HEK293T (cell line): ENCODE measurements around the gene ZNF765.
A peak's percentile ranks its signal among the peaks of the same experiment; 100 is the strongest.
"Not testable (repeated sequence)": the region's sequence is repeated elsewhere in the genome, so short reads cannot be mapped to it uniquely, and the experiment has no call there.

ENCODE experiments used
- CTCF ChIA-PET: fragments of 350-600 bp; formaldehyde crosslinking; extraction: SDS; loops from one replicate; lab custom pipeline; 2021; ENCODE audit warnings: antibody characterized with exemption, inconsistent platforms; lab: Yijun Ruan, JAX
- POLR2A ChIA-PET: fragments of 350-600 bp; formaldehyde crosslinking; extraction: SDS; loops from one replicate; lab custom pipeline; 2020; ENCODE audit warnings: antibody characterized with exemption, inconsistent platforms; lab: Yijun Ruan, JAX
- DNase-seq: peaks from one replicate; pipeline ENCODE4 v3.0.0; 2012; ENCODE audit warnings: mixed read lengths; ENCODE audit errors: extremely low spot score
- ARNT ChIP-seq: fragments of 450-650 bp; IDR thresholded peaks from 2 replicates; pipeline ENCODE4 v1.6.1; 2017; ENCODE audit warnings: mild to moderate bottlenecking
- BHLHE40 ChIP-seq: fragments of 450-650 bp; IDR thresholded peaks from 2 replicates; pipeline ENCODE4 v1.6.1; 2016; ENCODE audit warnings: mild to moderate bottlenecking, moderate library complexity, borderline replicate concordance
- CTBP1 ChIP-seq: fragments of 450-650 bp; IDR thresholded peaks from 2 replicates; pipeline ENCODE4 v1.6.1; 2016; ENCODE audit warnings: borderline replicate concordance
- ELF4 ChIP-seq: fragments of 450-650 bp; IDR thresholded peaks from 2 replicates; pipeline ENCODE4 v1.6.1; 2017; ENCODE audit warnings: antibody characterized with exemption
- FOXA1 ChIP-seq: fragments of 450-650 bp; IDR thresholded peaks from 2 replicates; pipeline ENCODE4 v1.6.1; 2016; ENCODE audit warnings: mild to moderate bottlenecking
- FOXK2 ChIP-seq: fragments of 450-650 bp; IDR thresholded peaks from 2 replicates; pipeline ENCODE4 v1.6.1; 2016; ENCODE audit warnings: mild to moderate bottlenecking
- HDGF ChIP-seq: fragments of 450-650 bp; IDR thresholded peaks from 2 replicates; pipeline ENCODE4 v1.6.1; 2017; ENCODE audit warnings: antibody characterized with exemption, borderline replicate concordance
- L3MBTL2 ChIP-seq: fragments of 450-650 bp; conservative IDR thresholded peaks from 2 replicates; pipeline ENCODE4 v1.6.1; 2016; ENCODE audit warnings: mild to moderate bottlenecking
- LEF1 ChIP-seq: fragments of 450-650 bp; IDR thresholded peaks from 2 replicates; pipeline ENCODE4 v1.6.1; 2017; ENCODE audit warnings: mild to moderate bottlenecking, borderline replicate concordance
- NFRKB ChIP-seq: fragments of 450-650 bp; IDR thresholded peaks from 2 replicates; pipeline ENCODE4 v1.6.1; 2016; ENCODE audit warnings: mild to moderate bottlenecking, moderate library complexity
- SP1 ChIP-seq: fragments of 450-650 bp; IDR thresholded peaks from 2 replicates; pipeline ENCODE4 v1.6.1; 2017
- SUZ12 ChIP-seq: fragments of 450-650 bp; IDR thresholded peaks from 2 replicates; pipeline ENCODE4 v1.6.1; 2016; ENCODE audit warnings: mild to moderate bottlenecking
- TARDBP ChIP-seq: fragments of 450-650 bp; IDR thresholded peaks from 2 replicates; pipeline ENCODE4 v1.6.1; 2016
- ZNF384 ChIP-seq: fragments of 450-650 bp; IDR thresholded peaks from 2 replicates; pipeline ENCODE4 v1.6.1; 2016
- TF ChIP-seq, protein P1 (sequence below): fragments of 450-650 bp; IDR thresholded peaks from 2 replicates; pipeline ENCODE4 v1.6.1; 2016

ZNF765 gene

DNA sequence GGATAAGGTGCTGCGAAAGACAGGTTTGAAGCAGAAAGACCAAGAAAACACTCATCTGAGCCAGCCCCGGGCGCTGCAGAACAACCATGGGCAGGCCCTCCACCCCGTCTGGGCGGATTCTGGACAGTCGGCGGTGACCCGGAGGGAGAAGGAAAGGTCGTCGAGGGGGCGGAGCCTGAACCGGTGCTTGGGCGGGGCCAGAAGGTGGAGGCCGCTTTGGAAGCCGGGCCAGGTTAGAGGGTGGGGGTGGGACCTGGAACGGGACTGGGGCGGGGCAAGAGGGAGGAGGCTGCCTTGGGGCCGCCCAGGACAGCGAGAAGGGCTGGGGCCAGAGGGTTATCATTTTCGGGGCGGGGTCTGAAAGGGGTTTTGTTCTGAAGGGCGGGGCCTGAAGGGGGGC is 5.0 kb upstream of the ZNF765 start:
- DNase-seq = no peak
- POLR2A ChIA-PET = no interaction called here
- TF ChIP-seq BHLHE40 (no peak), CTBP1 (no peak), L3MBTL2 (no peak), FOXK2 (no peak), TARDBP (no peak), LEF1 (no peak), NFRKB (no peak)
- CTCF ChIA-PET = no interaction called here

DNA sequence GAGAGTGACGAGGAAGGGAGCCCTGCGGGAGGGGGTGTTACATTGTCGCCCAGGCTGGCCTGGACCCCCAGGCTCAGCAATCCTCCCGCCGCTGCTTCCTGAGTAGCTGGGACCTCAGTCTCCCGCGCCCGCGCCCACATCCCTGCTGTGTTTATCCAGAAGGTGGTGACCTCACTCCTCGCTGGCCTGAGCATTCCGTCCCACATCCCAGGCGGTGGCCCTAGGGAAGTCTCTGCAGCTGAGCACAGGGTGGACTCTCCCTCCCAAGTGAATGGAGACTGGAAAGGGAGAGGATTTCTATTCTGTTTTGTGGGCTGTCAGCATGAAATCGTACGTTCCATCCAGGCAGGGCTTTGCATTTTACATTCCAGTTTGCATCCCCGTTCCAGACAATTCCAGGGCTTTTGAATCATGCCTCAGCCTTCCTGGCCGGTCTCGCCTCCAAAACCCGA is 401 bp upstream of the ZNF765 start:
- ChIA-PET CTCF (no interaction called here), POLR2A (no interaction called here)

DNA sequence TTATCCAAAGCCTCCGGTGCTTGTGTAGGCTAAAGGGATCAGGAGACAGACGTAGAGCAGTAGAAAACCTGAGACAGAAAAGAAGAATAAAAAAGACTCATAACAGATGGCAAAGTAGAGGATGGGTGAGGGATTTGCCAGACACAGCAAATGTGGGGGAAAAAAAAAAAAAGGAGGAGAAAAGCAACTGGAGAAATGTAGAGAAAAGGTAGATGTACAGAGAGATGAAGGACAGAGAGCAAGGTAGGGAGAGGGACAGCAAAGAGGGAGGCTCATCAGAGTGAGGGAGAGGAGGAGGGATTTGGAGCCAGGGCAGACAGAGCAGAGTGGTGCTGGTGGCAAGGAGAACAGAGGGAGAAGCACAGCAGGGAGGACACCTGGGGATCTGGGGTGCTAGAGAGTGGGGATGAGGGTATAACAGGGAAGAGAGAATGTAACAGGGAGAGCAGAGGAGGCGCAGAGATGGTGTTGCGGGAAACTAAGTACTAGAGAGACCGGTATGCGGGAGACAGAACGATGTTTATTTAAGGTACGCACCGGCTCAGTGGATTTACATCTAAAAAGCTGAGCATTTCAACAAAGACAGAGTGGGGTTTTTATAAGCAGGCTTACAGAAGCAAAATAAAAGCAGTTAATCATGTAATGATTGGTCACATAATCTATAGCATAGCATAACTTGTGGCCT is 1.0 kb downstream of the ZNF765 start:
- CTCF ChIA-PET, POLR2A ChIA-PET, DNase-seq: not testable (repeated sequence)

More for the DNA sequence above, 401 bp upstream of the ZNF765 start:
- TF ChIP-seq SP1 (no peak), BHLHE40 (no peak)
- peak; percentile 5 for DNase-seq

DNA sequence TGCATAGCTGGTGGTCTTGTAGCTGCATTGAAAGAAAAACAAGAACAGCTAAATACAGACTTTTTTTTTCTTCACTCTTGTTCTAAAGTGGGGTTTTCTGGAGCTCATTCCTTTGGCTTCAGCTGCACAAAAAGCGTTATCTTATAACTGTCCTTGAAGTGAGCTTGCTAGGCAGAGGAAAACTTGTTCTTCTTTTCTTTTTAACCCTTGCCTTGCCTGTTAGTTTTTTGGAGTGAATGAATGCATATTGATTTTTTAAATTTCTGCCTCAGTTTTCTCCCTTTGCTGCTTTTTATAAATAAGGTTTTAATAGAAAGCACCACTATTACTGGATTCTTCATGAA is 1.5 kb downstream of the ZNF765 start:
- CTCF ChIA-PET = no interaction called here

DNA sequence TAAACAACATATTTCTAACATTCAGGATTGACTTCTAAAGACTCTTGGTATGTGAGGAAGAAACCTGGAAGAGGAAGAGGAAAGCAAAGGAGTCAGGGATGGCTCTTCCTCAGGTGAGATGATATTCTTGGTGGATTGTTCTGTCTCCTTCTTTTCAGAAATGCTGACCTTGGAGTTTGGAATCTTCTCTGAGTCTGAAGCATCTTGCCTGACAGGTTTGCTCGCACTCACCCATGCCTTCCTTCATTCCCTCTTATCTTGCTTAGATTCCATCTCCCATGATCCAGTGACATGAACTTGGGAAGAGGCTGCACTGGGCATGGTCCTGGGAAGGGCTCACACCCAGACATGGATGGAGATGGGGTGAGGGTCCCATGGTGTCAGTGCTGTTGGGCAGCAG is 3.0 kb downstream of the ZNF765 start:
- POLR2A ChIA-PET, DNase-seq, CTCF ChIA-PET: not testable (repeated sequence)

More for the DNA sequence above, 1.5 kb downstream of the ZNF765 start:
- POLR2A ChIA-PET = no interaction called here
- no peak for DNase-seq
- TF ChIP-seq ARNT (no peak), HDGF (no peak), FOXA1 (no peak), LEF1 (no peak), SP1 (no peak), NFRKB (no peak), ZNF384 (no peak), TARDBP (no peak), SUZ12 (no peak), ELF4 (no peak)
- TF ChIP-seq, protein P1, sequence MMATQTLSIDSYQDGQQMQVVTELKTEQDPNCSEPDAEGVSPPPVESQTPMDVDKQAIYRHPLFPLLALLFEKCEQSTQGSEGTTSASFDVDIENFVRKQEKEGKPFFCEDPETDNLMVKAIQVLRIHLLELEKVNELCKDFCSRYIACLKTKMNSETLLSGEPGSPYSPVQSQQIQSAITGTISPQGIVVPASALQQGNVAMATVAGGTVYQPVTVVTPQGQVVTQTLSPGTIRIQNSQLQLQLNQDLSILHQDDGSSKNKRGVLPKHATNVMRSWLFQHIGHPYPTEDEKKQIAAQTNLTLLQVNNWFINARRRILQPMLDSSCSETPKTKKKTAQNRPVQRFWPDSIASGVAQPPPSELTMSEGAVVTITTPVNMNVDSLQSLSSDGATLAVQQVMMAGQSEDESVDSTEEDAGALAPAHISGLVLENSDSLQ = no peak

DNA sequence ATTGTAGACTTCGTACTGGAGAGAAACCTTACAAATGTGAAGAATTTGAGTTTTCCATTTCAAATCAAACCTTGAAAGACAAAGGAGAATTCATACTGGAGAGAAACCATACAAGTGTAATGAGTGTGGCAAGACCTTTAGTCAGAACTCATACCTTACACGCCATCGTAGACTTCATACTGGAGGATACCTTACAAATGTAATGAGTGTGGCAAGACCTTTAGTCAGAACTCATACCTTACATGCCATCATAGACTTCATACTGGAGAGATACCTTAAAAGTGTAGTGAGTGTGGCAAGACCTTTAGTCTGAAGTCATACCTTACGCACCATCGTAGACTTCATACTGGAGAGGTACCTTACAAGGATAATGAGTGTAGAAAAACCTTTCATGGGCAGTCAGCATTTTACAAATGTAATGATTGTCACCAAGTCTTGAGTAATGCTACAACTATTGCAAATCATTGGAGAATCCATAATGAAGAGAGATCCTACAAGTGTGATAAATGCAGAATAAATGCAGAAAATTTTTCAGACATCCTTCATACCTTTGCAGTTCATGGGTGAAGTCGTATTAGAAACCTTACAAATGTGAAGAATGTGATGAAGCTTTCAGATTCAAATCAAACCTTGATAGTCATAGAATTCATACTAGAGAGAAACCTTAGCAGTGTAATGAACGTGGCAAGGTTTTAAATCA is 14.7 kb downstream of the ZNF765 start:
- DNase-seq = no peak
- ChIA-PET POLR2A (no interaction called here), CTCF (no interaction called here)
- no peak for TF ChIP-seq ARNT
- no peak for TF ChIP-seq L3MBTL2

DNA sequence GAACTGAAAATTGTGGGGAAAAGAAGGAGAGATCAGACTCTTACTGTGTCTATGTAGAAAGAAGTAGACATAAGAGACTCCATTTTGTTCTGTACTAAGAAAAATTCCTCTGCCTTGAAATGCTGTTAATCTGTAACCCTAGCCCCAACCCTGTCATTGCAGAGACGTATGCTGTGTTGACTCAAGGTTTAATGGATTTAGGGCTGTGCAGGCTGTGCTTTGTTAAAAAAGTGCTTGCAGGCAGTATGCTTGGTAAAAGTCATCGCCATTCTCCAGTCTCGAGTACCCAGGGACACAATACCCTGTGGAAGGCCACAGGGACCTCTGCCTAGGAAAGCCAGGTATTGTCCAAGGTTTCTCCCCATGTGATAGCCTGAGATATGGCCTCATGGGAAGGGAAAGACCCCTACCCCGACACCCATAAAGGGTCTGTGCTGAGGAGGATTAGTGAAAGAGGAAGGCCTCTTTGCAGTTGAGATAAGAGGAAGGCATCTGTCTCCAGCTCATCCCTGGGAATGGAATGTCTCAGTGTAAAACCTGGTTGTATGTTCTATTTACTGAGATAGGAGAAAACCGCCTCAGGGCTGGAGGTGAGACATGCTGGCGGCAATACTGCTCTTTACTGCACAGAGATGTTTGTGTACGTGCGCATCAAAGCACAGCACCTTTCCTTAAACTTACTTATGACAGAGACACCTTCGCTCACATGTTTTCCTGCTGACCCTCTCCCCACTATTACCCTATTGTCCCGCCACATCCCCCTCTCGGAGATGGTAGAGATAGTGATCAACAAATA is 25.8 kb downstream of the ZNF765 start:
- DNase-seq, POLR2A ChIA-PET, CTCF ChIA-PET: not testable (repeated sequence)

DNA sequence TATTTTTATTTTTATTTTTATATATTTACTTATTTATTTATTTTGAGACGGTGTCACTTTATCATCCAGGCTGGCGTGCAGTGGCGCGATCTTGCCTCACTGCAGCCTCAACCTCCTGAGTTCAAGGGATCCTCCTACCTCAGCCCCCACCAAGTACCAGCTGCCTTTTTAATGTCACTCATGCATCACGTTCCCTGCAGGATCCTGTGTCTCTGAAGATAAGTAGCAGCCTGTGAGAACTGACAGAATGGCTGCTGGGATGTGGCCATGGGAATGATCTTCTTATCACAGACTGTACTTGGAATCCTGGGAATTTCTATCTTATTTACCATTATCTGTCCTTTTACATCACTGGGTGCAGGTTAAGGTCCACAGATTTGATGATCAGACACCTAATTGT is 27.6 kb downstream of the ZNF765 start:
- ChIA-PET POLR2A (no interaction called here), CTCF (no interaction called here)
- DNase-seq = no peak
- TF ChIP-seq SUZ12 (no peak), NFRKB (no peak), ARNT (no peak), FOXA1 (no peak), CTBP1 (no peak), FOXK2 (no peak), L3MBTL2 (no peak)
- TF ChIP-seq, protein P1 = no peak

DNA sequence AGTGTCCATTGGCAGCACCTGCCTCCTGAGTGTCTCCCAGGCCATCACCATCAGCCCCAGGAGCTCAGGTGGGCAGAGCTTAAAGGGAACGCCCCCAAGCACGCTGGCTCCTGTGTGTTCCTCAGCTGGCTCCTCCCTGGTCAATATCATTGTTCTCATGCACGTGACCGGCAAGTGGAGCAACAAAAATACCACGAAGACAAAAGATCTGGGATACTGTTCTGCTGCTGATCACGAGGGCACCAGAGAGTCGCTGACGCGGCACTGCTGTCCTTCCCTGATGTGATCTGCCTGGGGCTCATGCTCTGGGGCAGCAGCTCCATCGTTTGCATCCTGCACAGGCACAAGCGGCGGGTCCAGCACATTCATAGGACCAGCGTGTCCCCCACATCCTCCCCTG is 28.1 kb downstream of the ZNF765 start:
- CTCF ChIA-PET, DNase-seq, POLR2A ChIA-PET: not testable (repeated sequence)

DNA sequence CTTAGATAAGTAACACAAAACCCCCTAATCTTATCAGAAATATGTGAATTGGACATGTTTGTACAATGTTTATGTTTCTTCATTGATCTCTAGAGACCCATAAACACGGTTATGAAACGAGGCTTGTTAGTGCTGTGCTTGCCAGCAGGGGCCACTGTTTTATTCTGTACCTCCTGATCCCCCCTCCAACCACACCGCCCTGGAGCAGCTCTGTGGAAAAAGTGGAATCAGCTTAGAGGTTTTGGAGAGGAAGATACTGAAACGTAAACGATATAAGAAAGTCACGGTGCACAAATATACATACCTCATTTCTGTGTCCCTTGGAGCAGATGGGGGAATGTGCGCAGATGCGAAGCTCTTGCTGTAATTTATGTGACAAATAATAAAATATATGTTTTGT is 28.7 kb downstream of the ZNF765 start:
- POLR2A ChIA-PET, DNase-seq, CTCF ChIA-PET: not testable (repeated sequence)
